Activated T-helper 1 cell treated with anti-CD3 and anti-CD28 coated beads, Interleukin-2, amount 50 U/mL, for 16 hours (primary cell): ENCODE results near the gene TUBA1A.
"Not testable (repeated sequence)": the region's sequence is repeated elsewhere in the genome, so short reads cannot be mapped to it uniquely, and the experiment has no call there.

Experiments used
- DNase-seq, 2 donors: peaks; one replicate each; pipeline ENCODE4 v3.0.0-alpha.2; 2020; ENCODE audit warnings: low read depth in 1 of 2, low spot score in 1 of 2

The TUBA1A gene

DNA sequence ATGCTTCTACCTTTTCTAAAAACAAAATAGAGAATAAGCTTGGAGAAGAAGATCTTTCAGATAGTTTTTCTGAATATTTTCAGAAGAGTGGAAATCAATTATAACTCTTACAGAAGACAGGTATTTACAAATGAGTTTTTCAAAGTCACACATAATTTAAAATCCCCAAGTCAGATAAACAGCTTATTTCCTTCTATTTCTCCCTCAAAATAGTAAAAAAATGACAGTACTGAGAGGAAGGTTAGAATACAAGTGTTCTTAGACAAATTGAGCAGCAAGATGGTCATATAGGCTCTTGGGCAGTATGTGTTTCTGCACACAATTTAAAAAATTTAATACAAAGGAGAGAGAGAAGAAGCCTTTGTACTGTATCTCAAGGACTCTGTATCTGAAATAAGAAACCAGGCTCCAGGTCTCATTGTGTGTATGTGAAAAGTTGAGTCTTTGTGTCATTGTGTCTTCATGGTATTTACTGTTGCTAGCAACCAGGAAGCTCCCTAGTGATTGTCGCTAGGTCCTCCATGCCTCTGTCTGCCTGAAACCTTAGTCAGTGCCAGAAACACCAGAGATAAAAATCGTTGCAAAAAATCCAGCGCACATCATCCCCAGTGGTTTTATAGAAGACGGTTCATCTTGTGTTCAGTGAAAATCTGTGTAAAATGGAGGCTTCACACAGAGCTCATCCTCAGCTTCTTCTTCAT is 12.9 kb upstream of the TUBA1A start:
- DNase-seq, result no peak

DNA sequence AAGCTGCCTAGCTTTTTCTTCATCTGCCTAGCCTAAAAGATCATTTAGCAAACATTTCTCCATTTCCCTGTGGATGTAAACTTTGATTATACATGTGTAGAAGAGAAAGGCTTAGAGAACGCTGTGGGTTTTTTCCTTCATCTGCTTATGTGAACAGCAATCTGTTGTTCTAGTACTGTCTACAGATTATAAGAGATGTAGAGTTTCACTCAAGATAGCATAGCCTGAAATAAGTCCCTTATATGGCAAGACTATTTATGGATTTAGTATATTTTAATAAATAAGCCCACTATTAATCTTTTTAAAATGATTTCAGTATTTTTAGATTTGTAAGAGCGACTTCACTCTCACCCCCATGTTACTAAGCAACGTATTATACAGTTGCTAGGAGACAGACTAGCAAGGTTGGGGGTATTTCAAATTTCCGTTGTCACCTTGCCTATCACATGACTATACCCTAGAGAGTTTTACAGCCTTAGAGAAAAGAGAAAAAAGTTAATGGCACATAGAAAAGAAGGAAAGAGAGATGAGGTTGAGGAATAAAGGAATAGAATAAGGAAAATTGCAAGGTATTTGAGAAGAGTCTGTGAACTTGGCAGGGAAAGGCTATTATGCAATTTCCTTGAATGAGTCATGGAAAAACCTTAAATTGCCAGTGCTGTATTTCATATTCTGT is 12.2 kb upstream of the TUBA1A start:
- DNase-seq, result no peak

DNA sequence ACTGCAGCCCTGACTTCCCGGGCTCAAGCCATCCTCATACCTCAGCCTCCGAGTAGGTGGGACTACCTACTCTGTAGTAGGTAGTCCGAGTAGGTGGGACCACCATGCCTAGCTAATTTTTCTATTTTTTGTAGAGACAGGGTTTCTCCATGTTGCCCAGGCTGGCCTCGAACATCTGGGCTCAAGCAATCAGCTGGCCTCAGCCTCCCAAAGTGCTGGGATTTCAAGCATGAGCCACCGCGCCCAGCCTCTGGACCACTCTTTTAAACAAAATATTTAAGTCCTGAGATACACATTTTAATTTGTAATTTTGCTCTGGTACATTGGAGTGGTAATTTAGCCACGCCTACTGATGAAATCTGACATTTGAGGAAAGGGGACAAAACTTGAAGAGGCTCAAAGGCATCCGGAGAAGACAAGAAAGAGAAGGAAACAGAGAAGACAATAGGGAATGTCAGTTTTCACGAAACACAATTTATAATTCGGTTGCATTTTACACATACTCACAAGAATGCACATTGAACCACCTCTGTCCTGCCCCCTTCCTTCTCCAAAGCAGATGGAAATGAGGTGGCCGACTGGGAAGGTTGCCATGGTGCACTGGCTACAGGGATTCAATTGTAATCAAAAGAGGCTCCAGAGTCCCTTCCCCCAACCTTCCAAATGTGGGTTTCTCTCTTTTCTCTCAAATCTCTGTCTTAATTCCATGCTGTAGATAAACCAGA is 9.7 kb upstream of the TUBA1A start:
- no peak for DNase-seq

- DNase-seq, result no peak
Observed at GRCh38 chr12:49197256-49197655, 8.4 kb upstream of the TUBA1A start.

DNA sequence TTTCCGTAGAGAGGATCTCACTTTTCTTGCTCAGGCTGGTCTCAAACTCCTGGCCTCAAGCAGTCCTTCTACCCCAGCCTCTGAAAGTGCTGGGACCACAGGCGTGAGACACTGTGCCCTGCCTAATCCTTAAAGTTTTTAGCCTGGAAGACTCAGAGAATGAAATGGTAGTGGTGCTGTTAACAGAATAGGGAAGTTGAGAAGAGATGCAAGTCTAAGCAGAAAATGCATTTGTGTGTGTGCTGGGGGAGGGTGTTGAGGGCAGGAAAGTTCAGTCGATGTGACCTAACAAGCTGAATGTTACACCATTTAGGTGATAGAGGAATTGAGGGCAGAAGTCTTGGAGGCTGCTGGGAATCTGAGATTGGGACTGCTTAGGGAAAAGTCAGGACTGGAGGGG is 6.9 kb upstream of the TUBA1A start:
- DNase-seq, result no peak

DNA sequence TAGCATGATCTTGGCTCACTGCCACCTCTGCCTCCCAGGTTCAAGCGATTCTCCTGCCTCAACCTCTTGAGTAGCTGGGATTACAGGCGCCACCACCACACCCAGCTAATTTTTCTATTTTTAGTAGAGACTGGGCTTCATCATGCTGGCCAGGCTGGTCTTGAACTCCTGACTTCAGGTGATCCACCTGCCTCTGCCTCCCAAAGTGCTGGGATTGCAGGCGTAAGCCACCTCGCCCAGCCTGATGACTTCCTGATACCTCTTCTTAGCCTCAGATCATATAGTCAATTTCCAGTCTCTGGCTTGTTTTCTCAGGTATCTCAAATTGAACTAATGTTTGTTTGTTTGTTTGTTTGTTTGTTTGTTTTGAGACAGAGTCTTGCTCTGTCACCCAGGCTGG is 4.9 kb upstream of the TUBA1A start:
- not testable (repeated sequence) for DNase-seq

- not testable (repeated sequence) for DNase-seq
Observed at GRCh38 chr12:49191498-49191897, 2.6 kb upstream of the TUBA1A start.

DNA sequence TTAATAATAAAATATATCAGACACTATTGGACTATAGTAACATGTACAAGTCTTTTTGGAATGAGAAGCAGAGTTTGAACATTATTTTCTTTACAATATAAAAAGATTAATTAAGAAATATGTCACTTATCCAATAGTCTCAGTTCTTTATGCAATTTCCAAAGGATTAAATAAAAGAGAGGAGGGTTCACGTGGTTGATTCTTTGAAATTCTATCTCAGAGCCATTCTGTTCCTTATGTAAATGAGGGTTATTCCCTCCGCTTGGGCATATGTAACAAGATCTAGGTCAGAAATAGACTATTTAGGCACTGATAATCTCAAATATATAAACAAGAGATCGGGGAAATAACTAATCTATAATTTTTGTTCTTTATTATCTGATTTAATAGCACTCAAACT is 2.1 kb upstream of the TUBA1A start:
- no peak for DNase-seq

DNA sequence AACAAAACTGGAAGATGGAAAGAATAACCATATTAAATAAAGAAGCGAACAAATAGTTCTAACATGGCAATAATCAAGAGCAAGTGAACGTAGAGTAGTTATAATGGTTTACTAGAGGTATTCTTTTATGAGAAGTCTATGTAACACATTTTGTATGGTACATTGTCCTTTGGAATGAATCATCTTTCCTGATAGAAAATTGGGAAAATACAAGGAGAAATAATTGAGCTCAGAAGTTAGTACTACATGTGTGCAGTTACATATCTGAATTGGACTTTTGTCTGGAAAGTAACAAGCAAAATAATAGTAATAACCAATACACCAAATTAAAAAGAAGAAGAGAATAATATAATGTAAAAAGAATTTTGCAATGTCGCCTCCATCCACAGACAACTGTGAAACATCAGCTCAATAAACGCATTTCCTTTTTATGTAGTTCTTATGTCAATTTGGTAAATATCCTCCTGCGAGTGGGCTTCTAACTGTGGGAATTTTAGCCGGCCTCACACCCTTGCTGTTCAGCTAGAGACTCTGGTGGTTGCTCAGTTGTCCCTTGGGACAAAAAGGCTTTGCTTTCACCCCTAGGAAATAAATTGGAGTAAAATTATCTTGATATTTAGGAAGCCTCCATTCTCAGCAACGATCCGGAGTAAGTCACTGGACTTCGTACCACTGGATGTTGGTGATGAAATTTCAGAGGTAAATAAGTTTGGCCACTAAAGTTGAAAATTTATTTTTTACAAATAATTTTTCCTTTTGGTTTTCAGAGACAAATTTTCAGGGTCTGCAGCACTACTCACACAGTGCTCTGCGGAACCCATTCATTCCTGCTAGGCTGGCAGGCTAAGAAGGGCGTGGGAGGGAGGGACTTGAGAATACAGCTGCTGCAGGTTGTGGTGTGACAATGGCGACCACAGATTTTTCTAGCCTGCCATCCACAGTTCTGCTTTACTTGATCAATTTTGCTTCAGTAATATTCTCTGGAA is 1.1 kb upstream of the TUBA1A start:
- no peak for DNase-seq

DNA sequence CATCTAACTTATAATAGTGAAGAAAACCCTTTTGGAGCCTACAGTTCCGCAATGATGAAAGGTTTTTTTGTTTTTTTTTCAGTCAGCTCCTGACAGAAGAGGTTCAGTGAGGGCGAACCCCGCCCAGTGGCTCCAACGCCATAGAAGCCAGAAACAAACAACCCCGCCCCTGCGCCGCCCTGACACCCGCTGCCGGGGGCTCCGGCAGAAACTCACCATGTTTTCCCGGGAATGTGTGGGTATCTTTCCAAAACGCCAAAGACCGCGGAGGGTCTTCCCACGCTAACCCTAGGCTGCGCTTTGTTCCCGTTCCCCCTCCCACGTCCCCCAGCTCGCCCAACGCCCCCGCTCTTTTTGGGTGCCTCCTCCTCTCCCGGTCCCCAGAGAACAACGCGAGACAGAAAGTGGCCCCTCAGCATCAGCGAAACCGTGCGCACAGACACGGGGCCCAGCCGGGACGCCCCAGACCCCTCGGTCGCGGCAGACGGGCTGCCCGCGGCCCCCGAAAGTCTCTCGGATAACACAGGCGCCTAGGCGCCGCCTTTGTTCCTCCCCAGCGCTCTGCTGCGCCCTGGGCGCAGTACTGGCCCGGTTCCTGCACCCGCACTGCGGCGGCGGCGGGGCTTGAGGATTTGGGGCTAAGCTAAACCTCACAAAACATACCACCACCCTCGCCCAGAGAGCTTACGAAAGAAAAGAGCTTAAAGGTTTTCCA is 522 bp downstream of the TUBA1A start:
- DNase-seq, result peak; percentile 53 to 60

DNA sequence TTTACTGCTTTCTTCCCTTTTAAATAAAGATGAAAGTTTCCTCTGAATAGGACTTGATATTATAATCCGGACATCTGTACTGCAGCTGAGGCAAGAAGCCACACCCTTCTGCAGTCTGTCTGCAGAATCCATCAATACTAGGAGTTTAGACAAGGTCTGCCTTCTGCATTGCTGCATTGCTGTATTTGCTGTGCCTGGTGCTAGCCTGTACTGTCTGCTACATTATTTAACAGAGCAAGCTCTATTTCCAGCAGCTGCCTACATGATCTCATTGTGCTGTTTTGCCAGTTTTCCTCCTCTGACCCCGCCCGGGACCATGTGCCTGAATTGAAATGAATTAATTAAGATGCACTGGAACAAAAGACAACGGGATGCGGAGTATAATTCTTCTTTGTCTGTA is 1.7 kb downstream of the TUBA1A start:
- DNase-seq, result no peak

- DNase-seq, result not testable (repeated sequence)
Observed at GRCh38 chr12:49186307-49186706, 2.6 kb downstream of the TUBA1A start.

- DNase-seq, result not testable (repeated sequence)
Observed at GRCh38 chr12:49184697-49185096, 4.2 kb downstream of the TUBA1A start.

DNA sequence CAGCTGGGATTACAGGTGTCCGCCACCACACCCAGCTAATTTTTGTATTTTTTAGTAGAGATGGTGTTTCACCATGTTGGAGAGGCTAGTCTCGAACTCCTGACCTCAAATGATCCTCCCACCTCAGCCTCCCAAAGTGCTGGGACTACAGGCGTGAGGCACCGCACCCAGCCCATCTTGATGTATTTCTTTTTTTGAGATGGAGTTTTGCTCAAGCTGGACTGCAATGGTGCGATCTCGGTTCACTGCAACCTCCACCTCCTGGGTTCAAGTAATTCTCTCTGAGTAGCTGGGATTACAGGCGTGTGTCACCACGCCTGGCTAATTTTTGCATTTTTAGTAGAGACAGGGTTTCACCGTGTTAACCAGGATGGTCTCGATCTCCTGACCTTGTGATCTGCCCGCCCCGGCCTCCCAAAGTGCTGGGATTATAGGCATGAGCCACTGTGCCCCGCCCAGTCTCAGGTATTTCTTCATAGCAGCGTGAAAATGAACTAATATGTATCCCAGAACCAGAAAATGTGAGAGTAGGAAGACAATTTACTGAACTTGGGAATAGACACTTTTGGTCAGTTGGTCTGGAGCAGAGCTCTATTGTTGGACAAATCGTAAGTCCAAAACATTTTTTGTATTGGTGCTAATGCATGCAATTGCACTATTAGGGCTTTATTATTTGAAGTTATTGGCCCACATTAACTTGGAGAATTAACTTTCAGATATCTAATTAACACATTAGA is 5.5 kb downstream of the TUBA1A start:
- not testable (repeated sequence) for DNase-seq

- DNase-seq, result no peak
Observed at GRCh38 chr12:49174218-49174617, 14.7 kb downstream of the TUBA1A start.

DNA sequence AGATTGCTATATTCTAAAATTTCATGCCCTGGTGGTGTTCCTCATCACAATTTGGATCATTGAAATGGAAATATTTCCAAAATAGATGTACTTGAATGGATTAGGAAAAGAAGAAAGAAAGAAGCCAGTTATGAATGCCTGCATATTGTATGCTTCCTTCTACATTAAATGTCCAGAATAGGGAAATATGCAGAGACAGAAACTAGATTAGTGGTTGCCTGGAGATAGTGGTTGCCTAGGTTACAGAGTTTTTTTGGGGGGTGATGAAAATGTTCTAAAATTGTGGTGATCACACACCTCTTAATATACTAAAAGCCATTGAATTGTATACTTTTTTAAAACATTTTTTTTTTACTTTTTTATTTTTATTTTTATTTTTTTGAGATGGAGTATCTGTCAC is 18.0 kb downstream of the TUBA1A start:
- no peak for DNase-seq

- no peak for DNase-seq
Observed at GRCh38 chr12:49165114-49165513, 23.8 kb downstream of the TUBA1A start.

DNA sequence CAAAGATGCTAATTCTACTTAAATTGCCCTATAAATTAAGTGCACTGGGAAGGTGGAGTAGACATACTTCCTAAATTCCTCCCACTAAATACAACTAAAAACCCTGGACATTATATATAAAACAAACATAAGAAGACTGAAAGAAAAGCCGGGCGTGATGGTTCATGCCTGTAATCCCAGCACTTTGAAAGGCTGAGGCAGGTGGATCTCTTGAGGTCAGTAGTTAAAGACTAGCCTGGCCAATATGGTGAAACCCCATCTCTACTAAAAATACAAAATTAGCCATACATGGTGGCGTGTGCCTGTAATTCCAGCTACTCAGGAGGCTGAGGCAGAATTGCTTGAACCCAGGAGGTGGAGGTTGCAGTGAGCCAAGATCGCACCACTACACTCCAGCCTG is 27.0 kb downstream of the TUBA1A start:
- not testable (repeated sequence) for DNase-seq

- no peak for DNase-seq
Observed at GRCh38 chr12:49161092-49161795, 27.6 kb downstream of the TUBA1A start.
